GM12892 (cell line): Measurements from ENCODE around the gene B9D1.

Source experiments
- DNase-seq: peaks from one replicate; pipeline ENCODE4 v3.0.0; 2011; ENCODE audit not compliant: insufficient read length
- FAIRE-seq: peaks from 2 replicates; lab custom pipeline; 2011; peaks lifted over from hg19 to GRCh38; lab: Jason Lieb, UNC
- POLR2A ChIP-seq: IDR thresholded peaks from 2 replicates; pipeline ENCODE4 v1.6.1; 2011; ENCODE audit warnings: low read depth, low read length, control low read depth
- POLR2AphosphoS5 ChIP-seq: IDR thresholded peaks from 2 replicates; pipeline ENCODE4 v1.6.1; 2011; ENCODE audit warnings: low read depth, low read length, control low read depth
- TAF1 ChIP-seq: IDR thresholded peaks from 2 replicates; pipeline ENCODE4 v1.6.1; 2011; ENCODE audit warnings: low read depth, mild to moderate bottlenecking, control low read depth, low read length, borderline replicate concordance

B9D1 gene

DNA sequence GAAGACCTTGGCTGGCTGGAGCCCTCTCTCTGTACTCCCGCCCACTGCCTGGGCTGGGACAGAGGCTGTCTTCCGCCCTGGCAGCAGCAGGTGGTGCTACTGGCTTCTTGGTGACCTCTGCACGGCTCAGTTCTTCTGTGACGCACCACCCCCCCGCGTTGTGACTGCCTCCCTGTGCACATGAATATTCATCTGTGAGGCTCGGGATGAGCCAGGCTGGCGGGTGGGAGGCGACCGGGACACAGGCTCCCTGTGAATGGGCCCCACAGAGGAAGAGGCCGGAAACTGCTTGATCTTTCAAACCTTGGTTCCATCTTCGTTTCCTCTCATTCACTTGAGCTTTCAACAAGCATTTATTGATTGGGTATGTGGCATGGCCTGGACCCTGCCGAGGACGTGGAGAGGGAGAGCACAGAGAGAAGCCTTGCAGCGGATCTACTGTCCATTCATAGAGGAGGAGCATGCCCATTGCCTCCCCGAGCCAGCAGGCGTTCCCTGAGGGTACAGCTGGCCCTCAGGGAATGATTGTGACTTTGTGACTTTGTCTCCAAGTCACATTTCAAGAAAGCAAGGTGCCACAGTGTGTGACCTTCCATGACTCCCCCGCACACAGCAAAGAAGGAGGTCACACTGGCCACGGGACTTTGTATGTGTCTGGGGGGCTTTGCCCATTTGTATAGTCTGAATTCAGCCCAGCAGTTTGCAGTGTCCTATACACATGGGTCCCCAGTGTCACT is 45.0 kb downstream of the B9D1 start:
- DNase-seq (peak; percentile 75), FAIRE-seq (peak; percentile 89)
- TF ChIP-seq TAF1: no peak
- no peak for TF ChIP-seq POLR2A
- TF ChIP-seq POLR2AphosphoS5: no peak

DNA sequence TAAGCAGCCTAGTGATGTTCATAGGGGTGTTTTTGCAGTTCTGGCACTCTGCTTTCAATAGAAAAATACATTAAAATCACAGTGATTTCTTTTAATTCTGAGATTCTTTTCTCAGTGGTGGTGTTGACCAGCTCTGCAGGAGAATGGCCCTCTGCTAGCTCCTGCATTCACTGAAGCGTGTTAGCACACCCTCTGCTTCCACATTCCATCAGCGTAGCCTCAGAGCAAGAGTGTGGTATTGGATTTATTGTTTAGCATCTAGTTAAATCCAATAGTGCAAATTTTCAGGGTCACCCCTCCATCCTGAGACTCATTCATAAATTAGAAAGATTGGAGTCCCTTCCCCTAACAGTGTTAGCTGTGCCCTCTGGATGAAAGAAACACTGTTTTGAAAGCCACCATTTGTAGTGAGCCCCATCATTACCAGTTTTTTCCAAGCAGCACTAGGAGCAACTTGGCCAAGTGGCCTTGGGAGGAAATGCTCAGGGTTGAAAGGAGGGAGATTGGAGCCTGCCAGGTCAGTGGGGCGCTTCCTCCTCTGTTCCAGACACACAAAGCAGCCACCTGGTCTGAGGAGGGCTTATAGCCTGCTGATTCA is 45.7 kb downstream of the B9D1 start:
- FAIRE-seq (no peak), DNase-seq (no peak)
- TF ChIP-seq POLR2A (no peak), POLR2AphosphoS5 (no peak), TAF1 (no peak)

DNA sequence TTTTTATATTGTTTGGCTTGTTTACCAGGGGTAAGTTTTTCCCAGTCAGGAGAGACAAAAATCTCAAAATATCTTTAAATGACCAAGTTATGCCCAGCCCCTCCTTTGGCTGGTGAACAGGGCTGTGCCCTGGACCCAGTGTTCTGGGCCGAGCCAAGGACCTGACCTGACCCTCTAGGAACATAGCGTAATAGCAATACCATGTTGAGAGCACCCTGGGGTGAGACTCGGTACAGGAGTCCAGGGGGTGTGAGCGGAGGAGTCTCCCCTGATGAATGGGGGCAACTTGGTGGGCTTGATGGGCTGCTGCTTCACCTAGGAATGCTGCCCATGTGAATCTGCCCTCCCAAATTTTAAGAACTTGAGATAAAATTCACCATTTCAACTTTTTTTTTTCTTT is 47.4 kb downstream of the B9D1 start:
- FAIRE-seq: no peak

DNA sequence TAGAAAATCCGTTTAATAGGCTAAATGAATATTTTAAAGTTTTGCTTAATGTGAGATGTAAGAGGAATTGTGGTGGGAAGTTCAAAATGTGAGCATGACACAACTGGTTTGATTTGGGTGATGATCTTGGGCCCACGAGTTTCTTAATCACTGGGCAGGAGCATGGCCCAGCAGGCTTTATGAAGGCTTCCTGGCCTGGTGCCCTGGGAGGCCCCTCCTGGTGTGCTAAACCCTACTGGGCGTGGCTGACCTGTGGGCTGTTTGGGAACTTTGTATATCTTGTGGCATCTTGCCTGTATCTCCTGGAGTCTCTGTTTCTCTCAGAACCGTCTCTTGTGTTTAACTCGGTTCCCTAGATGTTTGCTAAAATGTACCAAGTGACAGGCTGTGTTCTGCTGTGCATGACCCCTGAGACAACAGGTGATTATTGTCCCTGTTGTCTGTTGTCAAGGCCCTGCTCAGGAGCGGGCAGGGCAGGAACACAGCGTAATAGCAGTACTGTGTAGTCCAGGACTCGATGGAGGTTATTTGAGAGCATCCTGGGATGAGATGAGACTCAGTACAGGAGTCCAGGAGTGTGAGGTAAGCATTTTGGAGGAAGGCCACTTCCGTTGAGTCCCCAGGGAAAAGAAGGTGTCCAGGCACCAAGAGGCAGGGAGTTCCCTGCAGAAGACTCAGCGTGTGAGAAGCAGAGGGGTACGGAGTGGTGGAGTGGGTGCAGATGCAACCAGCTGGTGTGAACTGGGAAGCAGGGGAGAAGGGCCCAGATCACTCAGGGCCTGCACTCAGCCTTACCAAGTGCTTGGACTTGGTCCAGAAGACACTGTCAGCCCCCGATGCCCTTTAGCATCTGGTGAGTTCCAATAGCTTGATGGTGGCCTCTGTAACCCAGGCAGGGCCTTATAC is 48.5 kb downstream of the B9D1 start:
- DNase-seq (no peak), FAIRE-seq (no peak)
- TF ChIP-seq POLR2AphosphoS5: no peak
- no peak for TF ChIP-seq POLR2A
- TF ChIP-seq TAF1: no peak

More for the DNA sequence above, 47.4 kb downstream of the B9D1 start:
- no peak for DNase-seq
- TF ChIP-seq TAF1: no peak
- no peak for TF ChIP-seq POLR2AphosphoS5
- TF ChIP-seq POLR2A: no peak

DNA sequence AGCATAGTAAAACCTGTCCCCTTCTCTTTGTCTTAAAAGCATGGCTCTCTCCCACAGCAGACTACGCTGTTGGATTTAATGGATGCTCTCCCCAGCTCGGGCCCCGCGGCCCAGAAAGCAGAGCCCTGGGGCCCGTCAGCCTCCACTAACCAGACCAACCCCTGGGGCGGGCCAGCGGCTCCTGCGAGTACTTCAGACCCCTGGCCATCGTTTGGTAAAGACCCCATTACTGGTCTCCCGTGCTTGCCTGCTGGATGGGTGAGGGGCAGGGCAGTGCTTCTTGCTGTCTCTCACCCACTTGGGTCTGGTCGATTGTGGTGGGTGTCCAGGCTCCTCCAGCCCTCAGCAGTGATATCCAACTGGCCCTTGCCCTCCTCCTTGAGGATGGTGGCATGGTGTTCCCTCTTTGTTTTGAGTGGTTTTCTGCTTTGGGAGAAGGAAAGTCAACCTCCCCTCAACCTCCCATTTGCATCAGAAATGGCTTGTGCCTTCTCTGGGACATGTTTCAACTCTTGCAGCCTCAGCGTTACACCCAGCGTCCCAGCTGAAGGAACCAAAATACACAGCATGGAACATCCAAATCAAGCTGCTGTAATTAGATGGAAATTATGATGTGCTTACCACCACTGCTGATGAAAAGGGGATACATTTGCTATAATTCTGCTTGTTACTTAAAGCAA is 49.3 kb downstream of the B9D1 start:
- DNase-seq (no peak), FAIRE-seq (no peak)
- TF ChIP-seq POLR2A (no peak), TAF1 (no peak), POLR2AphosphoS5 (no peak)

DNA sequence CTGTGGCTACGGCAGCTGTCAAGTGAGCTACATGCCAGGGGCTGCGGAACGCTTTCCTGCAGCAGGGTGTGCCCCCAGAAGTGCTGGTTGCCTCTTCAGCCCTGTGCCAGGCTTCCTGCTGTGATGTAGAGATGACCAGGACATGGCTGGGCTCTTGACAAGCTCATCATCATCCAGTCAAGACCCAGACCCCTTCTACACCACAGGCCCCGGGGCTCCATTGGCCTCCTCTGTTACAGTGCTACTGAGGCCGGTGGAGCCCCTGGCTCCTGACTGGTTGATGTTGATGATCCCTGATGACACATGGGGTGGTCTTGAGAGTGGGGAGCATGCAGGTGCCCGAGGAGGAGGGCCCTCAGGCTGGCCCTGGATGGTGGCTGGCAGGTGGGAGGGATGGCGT is 50.1 kb downstream of the B9D1 start:
- DNase-seq (no peak), FAIRE-seq (no peak)
- TF ChIP-seq POLR2A: no peak
- no peak for TF ChIP-seq TAF1
- no peak for TF ChIP-seq POLR2AphosphoS5

DNA sequence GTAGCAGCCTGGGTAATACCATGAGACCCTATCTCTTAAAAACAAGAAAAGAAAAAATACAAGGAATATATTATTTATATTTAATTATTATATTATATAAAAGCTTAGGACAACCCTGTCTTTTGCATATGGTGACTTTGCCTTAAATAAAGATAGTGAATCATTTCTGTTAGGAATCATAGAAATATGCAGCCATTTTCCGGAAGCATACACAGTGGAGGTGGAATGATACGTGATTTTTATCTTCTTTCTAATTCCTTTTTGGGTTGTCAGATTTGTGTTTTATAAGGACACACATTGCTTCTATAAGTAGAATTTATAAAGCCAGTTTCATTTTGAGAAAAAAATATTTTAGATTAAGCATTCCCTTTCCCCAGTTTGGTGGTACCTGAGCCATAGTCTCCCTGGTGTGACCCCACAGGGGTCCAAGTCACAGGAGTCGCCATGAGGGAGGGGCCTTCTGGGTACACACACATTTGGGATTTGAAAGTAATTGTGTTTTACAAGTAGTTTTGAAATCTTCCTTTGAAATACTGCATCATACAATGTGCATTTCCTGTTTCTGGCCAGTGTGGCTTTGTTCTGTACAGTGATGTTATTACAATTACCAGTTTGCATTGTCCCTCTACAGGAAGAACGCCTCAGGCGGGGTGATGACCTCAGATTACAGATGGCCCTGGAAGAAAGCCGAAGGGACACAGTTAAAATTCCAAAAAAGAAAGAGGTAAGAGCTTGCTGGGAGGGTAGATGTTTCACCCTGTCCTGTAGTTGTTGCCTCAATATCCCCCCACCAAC is 50.9 kb downstream of the B9D1 start:
- DNase-seq (no peak), FAIRE-seq (no peak)
- TF ChIP-seq TAF1 (no peak), POLR2A (no peak), POLR2AphosphoS5 (no peak)

DNA sequence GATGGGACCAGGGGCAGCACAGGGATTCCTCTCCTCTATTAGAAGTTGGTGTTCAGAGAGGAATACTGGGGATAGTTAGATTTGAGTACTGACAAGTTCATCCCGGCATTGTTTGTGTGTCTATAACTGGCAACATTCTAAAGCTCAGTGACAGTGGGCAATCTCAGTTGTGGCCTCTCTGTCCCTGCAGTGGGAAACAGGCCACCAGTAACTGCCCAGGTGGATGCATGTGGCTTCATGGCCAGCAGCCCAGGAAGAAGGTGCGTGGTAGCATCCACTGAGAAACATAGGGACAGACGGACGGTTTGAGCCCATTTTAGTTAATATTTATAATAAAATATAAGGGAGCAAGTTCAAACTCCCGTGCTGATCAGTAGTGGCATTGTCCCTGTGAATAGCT is 51.5 kb downstream of the B9D1 start:
- FAIRE-seq (no peak), DNase-seq (no peak)
- TF ChIP-seq POLR2AphosphoS5 (no peak), TAF1 (no peak), POLR2A (no peak)

DNA sequence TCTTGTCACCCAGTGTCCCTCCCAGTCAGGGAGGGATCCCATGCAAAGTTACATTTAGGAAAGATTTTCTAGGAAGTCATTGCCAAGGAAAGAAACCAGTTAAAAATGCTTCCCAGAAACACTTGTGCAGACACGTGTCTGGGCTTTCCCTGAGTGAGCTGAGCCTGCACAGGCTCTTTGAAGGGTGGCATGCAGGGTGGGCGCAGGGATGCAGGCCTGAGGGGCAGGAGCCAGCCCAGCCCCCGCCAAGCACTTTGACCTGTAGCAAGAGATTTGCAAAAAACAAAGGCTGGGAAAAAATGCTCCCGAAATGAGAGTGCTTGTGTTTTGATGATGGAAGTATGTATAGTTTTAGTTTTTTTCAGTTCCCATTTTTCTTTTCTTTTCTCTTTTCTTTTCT is 52.4 kb downstream of the B9D1 start:
- FAIRE-seq: no peak
- DNase-seq: no peak
- TF ChIP-seq POLR2A (no peak), TAF1 (no peak), POLR2AphosphoS5 (no peak)

DNA sequence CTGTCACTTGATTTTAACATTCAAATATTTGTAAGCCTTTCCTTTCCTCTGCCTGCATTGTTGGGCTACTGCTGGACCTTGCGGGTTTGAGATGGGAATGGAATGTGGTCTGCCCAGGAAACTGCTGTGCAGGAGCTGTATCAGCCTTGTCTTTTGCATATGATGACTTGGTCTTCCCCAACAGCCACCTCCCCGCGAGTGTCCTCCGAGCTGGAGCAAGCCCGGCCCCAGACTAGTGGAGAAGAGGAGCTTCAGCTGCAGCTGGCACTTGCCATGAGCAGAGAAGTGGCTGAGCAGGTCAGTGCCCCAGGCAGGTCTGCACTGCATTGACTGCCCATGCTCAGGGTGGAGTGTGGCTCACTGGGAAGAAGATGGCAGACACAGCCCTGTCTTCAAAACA is 52.8 kb downstream of the B9D1 start:
- no peak for TF ChIP-seq POLR2AphosphoS5
- no peak for TF ChIP-seq TAF1
- TF ChIP-seq POLR2A: no peak
- FAIRE-seq (no peak), DNase-seq (no peak)
